ENCODE data around the gene PRODH2. TPM values are rescaled to one million over a fixed set of nuclear protein-coding genes. Genes with fewer than 3 reads are reported as not detected.

The PRODH2 gene
- total RNA-seq, 1 experiment from 2014 or later, result not detected

DNA sequence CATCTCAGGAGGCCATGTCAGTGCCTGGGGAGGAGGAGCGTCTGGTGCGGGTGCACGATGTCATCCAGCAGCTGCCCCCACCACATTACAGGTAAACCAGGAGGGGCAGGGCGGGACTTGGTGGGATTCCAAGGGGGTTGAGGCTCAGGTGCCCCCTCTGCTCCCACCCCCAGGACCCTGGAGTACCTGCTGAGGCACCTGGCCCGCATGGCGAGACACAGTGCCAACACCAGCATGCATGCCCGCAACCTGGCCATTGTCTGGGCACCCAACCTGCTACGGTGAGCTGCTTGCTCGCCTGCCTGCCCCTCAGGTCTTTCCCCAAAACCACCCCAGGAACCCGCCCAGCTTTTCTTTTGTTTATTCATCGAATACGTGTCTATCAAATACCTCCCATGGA, 30.1 kb downstream of the PRODH2 start:
- intact Hi-C loops (cut with micrococcal nuclease; ENCODE audit: unreplicated experiment), result no loop called here
- H3K27me3 ChIP-seq (replicated peaks; ENCODE audit: insufficient read depth, low read depth, low read length, poor library complexity), result no peaks in the 10 kb centered on the region
- peaks cover 30% of the 10 kb centered on the region for H3K36me3 ChIP-seq (ENCODE audit: insufficient read depth, low read length, poor library complexity, severe bottlenecking)
- H3K4me3 ChIP-seq (ENCODE audit: low read depth, low read length, poor library complexity, severe bottlenecking), result no peak overlapping the region
- BruUV-seq (replicated peaks), result no TSS peak
- no peak for TF ChIP-seq EZH2 (IDR thresholded peaks at IDR 0.05; ENCODE audit: borderline replicate concordance, low read depth, low read length, poor library complexity, severe bottlenecking)
- TF ChIP-seq, protein P1, sequence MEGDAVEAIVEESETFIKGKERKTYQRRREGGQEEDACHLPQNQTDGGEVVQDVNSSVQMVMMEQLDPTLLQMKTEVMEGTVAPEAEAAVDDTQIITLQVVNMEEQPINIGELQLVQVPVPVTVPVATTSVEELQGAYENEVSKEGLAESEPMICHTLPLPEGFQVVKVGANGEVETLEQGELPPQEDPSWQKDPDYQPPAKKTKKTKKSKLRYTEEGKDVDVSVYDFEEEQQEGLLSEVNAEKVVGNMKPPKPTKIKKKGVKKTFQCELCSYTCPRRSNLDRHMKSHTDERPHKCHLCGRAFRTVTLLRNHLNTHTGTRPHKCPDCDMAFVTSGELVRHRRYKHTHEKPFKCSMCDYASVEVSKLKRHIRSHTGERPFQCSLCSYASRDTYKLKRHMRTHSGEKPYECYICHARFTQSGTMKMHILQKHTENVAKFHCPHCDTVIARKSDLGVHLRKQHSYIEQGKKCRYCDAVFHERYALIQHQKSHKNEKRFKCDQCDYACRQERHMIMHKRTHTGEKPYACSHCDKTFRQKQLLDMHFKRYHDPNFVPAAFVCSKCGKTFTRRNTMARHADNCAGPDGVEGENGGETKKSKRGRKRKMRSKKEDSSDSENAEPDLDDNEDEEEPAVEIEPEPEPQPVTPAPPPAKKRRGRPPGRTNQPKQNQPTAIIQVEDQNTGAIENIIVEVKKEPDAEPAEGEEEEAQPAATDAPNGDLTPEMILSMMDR (conservative IDR thresholded peaks at IDR 0.05; ENCODE audit: low read depth, low read length), result no peak
- no peak for DNase-seq (ENCODE audit: low spot score)
- no peak overlapping the region for H3K27ac ChIP-seq (ENCODE audit: low read depth, low read length, poor library complexity, severe bottlenecking)
- no peaks in the 10 kb centered on the region for H3K4me1 ChIP-seq (ENCODE audit: insufficient read depth, low read length, poor library complexity, severe bottlenecking)
- no peaks in the 10 kb centered on the region for H3K9me3 ChIP-seq (ENCODE audit: low read depth, low read length, poor library complexity, severe bottlenecking)
- POLR2A ChIA-PET (ENCODE audit: low non-redundant PET), result no interaction called here
- CTCF ChIA-PET, result no interaction called here

DNA sequence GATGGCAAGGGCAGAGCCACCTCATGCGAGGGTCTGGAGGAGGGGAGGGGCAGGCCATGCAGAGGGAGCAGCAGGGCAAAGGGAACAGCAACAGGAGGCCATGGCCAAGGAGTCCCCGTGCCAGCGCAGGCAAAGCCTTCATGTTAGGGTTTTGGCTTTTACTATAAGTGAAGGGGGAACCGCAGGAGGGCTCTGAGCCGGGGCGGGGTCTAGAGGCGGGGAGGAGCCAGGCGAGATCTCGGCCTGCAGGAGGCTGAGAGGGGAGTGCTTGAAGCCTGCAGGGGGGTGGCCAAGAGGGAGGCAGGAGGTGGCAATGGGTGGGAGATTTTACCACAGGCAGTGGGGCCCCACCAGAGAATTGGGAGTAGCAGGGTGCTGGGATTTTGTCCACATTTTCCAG, 31.0 kb downstream of the PRODH2 start:
- POLR2A ChIA-PET (ENCODE audit: low non-redundant PET), result no interaction called here
- peaks cover 5% of the 10 kb centered on the region for H3K4me1 ChIP-seq (ENCODE audit: insufficient read depth, low read length, poor library complexity, severe bottlenecking)
- H3K9me3 ChIP-seq (ENCODE audit: low read depth, low read length, poor library complexity, severe bottlenecking), result no peaks in the 10 kb centered on the region
- peak; percentile 27 for DNase-seq (ENCODE audit: low spot score)
- CTCF ChIA-PET, result no interaction called here
- no TSS peak for BruUV-seq (replicated peaks)
- TF ChIP-seq, protein P1 (conservative IDR thresholded peaks at IDR 0.05; ENCODE audit: low read depth, low read length), result no peak
- TF ChIP-seq EZH2 (IDR thresholded peaks at IDR 0.05; ENCODE audit: borderline replicate concordance, low read depth, low read length, poor library complexity, severe bottlenecking), result no peak
- H3K27me3 ChIP-seq (replicated peaks; ENCODE audit: insufficient read depth, low read depth, low read length, poor library complexity), result no peaks in the 10 kb centered on the region
- H3K27ac ChIP-seq (ENCODE audit: low read depth, low read length, poor library complexity, severe bottlenecking), result no peak overlapping the region
- intact Hi-C loops (cut with micrococcal nuclease; ENCODE audit: unreplicated experiment), result no loop called here
- no peak overlapping the region for H3K4me3 ChIP-seq (ENCODE audit: low read depth, low read length, poor library complexity, severe bottlenecking)
- H3K36me3 ChIP-seq (ENCODE audit: insufficient read depth, low read length, poor library complexity, severe bottlenecking), result peaks cover 30% of the 10 kb centered on the region

- Histone ChIP-seq H3K27me3 (replicated peaks; ENCODE audit: insufficient read depth, low read depth, low read length, poor library complexity) (no peaks in the 10 kb centered on the region), H3K9me3 (ENCODE audit: low read depth, low read length, poor library complexity, severe bottlenecking) (no peaks in the 10 kb centered on the region), H3K4me3 (ENCODE audit: low read depth, low read length, poor library complexity, severe bottlenecking) (no peak overlapping the region), H3K27ac (ENCODE audit: low read depth, low read length, poor library complexity, severe bottlenecking) (no peak overlapping the region), H3K36me3 (ENCODE audit: insufficient read depth, low read length, poor library complexity, severe bottlenecking) (peaks cover 30% of the 10 kb centered on the region), H3K4me1 (ENCODE audit: insufficient read depth, low read length, poor library complexity, severe bottlenecking) (peaks cover 13% of the 10 kb centered on the region)
- ChIA-PET CTCF (no interaction called here), POLR2A (ENCODE audit: low non-redundant PET) (interaction anchor here (0.7 kb wide), 1 partner anchor 37 kb away, joined by 3 read pairs; no protein-coding TSS in a partner anchor)
- TF ChIP-seq EZH2 (IDR thresholded peaks at IDR 0.05; ENCODE audit: borderline replicate concordance, low read depth, low read length, poor library complexity, severe bottlenecking), result no peak
- TF ChIP-seq, protein P1 (conservative IDR thresholded peaks at IDR 0.05; ENCODE audit: low read depth, low read length), result no peak
- intact Hi-C loops (cut with micrococcal nuclease; ENCODE audit: unreplicated experiment), result no loop called here
- no TSS peak for BruUV-seq (replicated peaks)
- no peak for DNase-seq (ENCODE audit: low spot score)
Measured at GRCh38 chr19:35780717-35781116, 31.9 kb downstream of the PRODH2 start.
